HepG2 (cell line): ENCODE data around the gene EGFR. TPM values are rescaled to one million over a fixed set of nuclear protein-coding genes. Genes with fewer than 3 reads are reported as not detected.

ENCODE experiments used
- ARNT ChIP-seq: fragments of 450-650 bp; IDR thresholded peaks from 2 replicates; pipeline ENCODE4 v1.6.1; 2017
- CBFB ChIP-seq: sonication (generic); formaldehyde crosslinking; IDR thresholded peaks from 2 replicates; pipeline ENCODE4 v1.4.0; 2020; ENCODE audit warnings: missing genetic modification reagents
- FOXJ3 ChIP-seq: sonication (generic); formaldehyde crosslinking; IDR thresholded peaks from 2 replicates; pipeline ENCODE4 v1.4.0; 2020; ENCODE audit warnings: missing genetic modification reagents, mild to moderate bottlenecking, borderline replicate concordance
- GATA4 ChIP-seq: sonication (generic); IDR thresholded peaks from 2 replicates; pipeline ENCODE4 v1.6.1; 2016; ENCODE audit warnings: antibody characterized with exemption, low read depth, borderline replicate concordance
- HMG20B ChIP-seq: conservative IDR thresholded peaks from 2 replicates; pipeline ENCODE4 v1.6.1; 2016; ENCODE audit warnings: missing genetic modification reagents, missing compliant biosample characterization
- HNRNPL ChIP-seq: fragments of 200-400 bp; formaldehyde crosslinking; IDR thresholded peaks from 2 replicates; pipeline ENCODE4 v1.6.1; 2017; ENCODE audit warnings: mild to moderate bottlenecking, low read depth, low read length
- KAT8 ChIP-seq: IDR thresholded peaks from 2 replicates; pipeline ENCODE4 v1.6.1; 2016; ENCODE audit warnings: missing genetic modification reagents, missing compliant biosample characterization
- KDM1A ChIP-seq: IDR thresholded peaks from 2 replicates; pipeline ENCODE4 v1.6.1; 2016; ENCODE audit warnings: missing compliant biosample characterization
- KLF9 ChIP-seq: IDR thresholded peaks from 2 replicates; pipeline ENCODE4 v1.6.1; 2016; ENCODE audit warnings: low read depth
- MBD4 ChIP-seq: IDR thresholded peaks from 2 replicates; pipeline ENCODE4 v1.6.1; 2012; ENCODE audit warnings: low read length, inconsistent platforms, borderline replicate concordance
- MIER2 ChIP-seq: IDR thresholded peaks from 2 replicates; pipeline ENCODE4 v1.6.1; 2016; ENCODE audit warnings: missing biosample characterization, missing genetic modification reagents
- MZF1 ChIP-seq: sonication (generic); formaldehyde crosslinking; IDR thresholded peaks from 2 replicates; pipeline ENCODE4 v1.8.1; 2023; ENCODE audit warnings: mild to moderate bottlenecking, missing genetic modification reagents, borderline replicate concordance
- SALL2 ChIP-seq: sonication (generic); formaldehyde crosslinking; IDR thresholded peaks from 2 replicates; pipeline ENCODE4 v1.8.1; 2023; ENCODE audit warnings: mild to moderate bottlenecking, missing genetic modification reagents, inconsistent platforms
- SMYD3 ChIP-seq: sonication (generic); formaldehyde crosslinking; IDR thresholded peaks from 2 replicates; pipeline ENCODE4 v1.8.1; 2023; ENCODE audit warnings: mild to moderate bottlenecking, missing genetic modification reagents
- SPEN ChIP-seq: sonication (generic); formaldehyde crosslinking; IDR thresholded peaks from 2 replicates; pipeline ENCODE4 v1.5.1; 2020; ENCODE audit warnings: low read depth, mild to moderate bottlenecking, missing genetic modification reagents
- SRY ChIP-seq: sonication (generic); formaldehyde crosslinking; IDR thresholded peaks from 2 replicates; pipeline ENCODE4 v1.8.0; 2022; ENCODE audit warnings: mild to moderate bottlenecking, missing genetic modification reagents
- TBL1XR1 ChIP-seq: fragments of 150-350 bp; IDR thresholded peaks from 2 replicates; pipeline ENCODE4 v1.6.1; 2014; ENCODE audit warnings: borderline replicate concordance, low read length; ENCODE audit not compliant: partially characterized antibody
- TEAD2 ChIP-seq: sonication (generic); formaldehyde crosslinking; IDR thresholded peaks from 2 replicates; pipeline ENCODE4 v1.9.0; 2021; ENCODE audit warnings: missing genetic modification reagents
- TMF1 ChIP-seq: sonication (generic); formaldehyde crosslinking; IDR thresholded peaks from 2 replicates; pipeline ENCODE4 v1.8.1; 2022; ENCODE audit warnings: low read depth, missing genetic modification reagents
- ZKSCAN5 ChIP-seq: sonication (generic); formaldehyde crosslinking; IDR thresholded peaks from 2 replicates; pipeline ENCODE4 v1.5.1; 2020; ENCODE audit warnings: mild to moderate bottlenecking, missing genetic modification reagents
- ZNF674 ChIP-seq: sonication (generic); formaldehyde crosslinking; IDR thresholded peaks from 2 replicates; pipeline ENCODE4 v1.5.0; 2020; ENCODE audit warnings: low read depth, mild to moderate bottlenecking, missing genetic modification reagents
- ZSCAN30 ChIP-seq: sonication (generic); formaldehyde crosslinking; IDR thresholded peaks from 2 replicates; pipeline ENCODE4 v1.5.0; 2020; ENCODE audit warnings: mild to moderate bottlenecking, missing genetic modification reagents
- polyA plus RNA-seq, 8 experiments: library from polyadenylated mRNA; depleted of rRNA in 3 of 8; stranded (reverse) in 7 of 8; unstranded in 1 of 8; fragments of >200 nt; fragmentation: Illumina TruSeq in 4 of 8; extraction: Trizol in 4 of 8; gene quantifications; 2 replicates each; pipeline versions ENCODE4 v1.2.1 to v1.2.3, GENCODE V29; 2011 to 2016; ENCODE audit warnings: low read depth in 4 of 8, missing spikeins in 1 of 8, mixed read lengths in 1 of 8; ENCODE audit not compliant: insufficient read depth in 1 of 8
- total RNA-seq, 5 experiments: library from RNA; depleted of rRNA; stranded (reverse); fragments of >200 nt; fragmentation: Illumina TruSeq; extraction: Trizol; gene quantifications; 2 replicates each; pipeline ENCODE4 v1.2.3, GENCODE V29; 2016; ENCODE audit warnings: low read depth in 1 of 5
- TF ChIP-seq, protein P1 (sequence below): IDR thresholded peaks from 2 replicates; pipeline ENCODE4 v1.4.0; 2020; ENCODE audit warnings: mild to moderate bottlenecking, missing genetic modification reagents
- TF ChIP-seq, protein P2 (sequence below): sonication (generic); formaldehyde crosslinking; IDR thresholded peaks from 2 replicates; pipeline ENCODE4 v1.8.1; 2022; ENCODE audit warnings: mild to moderate bottlenecking, missing genetic modification reagents
- TF ChIP-seq, protein P3 (sequence below): sonication (generic); formaldehyde crosslinking; IDR thresholded peaks from 2 replicates; pipeline ENCODE4 v1.5.0; 2020; ENCODE audit warnings: missing genetic modification reagents

The EGFR gene
- total and polyA plus RNA-seq, 2 of the 13 experiments (the other 11 are each of a cell fraction or from before 2014, with no cell fraction given), result 7.0 to 10.0 TPM

DNA sequence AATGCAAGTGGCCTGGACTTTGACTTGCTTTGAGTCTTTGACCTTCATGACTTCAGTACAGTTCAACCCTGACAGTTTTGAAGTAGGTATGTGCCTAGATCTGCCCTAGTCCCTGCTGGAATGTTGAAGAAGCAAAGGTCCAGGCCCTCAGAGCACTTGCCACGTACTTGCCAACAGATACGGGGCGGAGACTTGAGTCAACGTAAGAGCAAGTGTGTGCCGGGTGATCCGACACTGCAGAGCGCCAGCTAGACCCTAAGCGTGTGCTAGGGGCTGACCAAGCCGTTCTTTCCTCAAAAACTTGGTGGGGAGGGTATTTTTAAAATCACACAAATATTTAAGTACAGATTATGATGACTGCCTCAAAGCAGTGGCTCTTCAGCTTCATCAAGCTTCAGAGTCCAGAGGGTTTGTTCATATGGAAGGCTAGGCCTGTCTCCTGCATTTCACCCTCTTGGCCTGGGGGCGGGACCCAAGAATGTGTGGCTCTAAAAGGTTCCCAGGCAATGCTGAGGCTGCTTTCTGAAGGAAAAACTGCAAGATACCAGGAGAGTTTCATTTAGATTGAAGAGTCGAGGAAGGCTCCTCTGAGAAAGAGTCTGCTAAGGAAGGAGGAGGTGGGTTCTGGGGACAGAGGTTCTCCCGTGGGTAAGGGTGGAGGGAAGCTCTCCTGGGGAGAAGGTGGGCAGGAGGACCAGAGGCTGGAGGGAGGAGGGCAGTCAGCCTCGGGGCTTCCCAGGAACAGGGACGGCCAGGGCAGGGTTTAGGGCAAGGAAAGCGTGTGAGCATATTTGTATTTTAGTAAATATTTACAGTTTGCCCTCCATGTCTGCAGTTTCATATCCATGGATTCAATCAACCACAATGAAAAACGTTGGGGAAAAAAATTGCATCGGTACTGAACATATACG lies 160.3 kb downstream of the EGFR start (continued):
- peak; percentile 81; the same call in 1 of the 2 replicates for TF ChIP-seq GATA4
- TF ChIP-seq SRY (CRISPR knock-in tag), result peak; percentile 62; the same call in 1 of the 2 replicates
- TF ChIP-seq MBD4, result no peak
- TF ChIP-seq, protein P1, sequence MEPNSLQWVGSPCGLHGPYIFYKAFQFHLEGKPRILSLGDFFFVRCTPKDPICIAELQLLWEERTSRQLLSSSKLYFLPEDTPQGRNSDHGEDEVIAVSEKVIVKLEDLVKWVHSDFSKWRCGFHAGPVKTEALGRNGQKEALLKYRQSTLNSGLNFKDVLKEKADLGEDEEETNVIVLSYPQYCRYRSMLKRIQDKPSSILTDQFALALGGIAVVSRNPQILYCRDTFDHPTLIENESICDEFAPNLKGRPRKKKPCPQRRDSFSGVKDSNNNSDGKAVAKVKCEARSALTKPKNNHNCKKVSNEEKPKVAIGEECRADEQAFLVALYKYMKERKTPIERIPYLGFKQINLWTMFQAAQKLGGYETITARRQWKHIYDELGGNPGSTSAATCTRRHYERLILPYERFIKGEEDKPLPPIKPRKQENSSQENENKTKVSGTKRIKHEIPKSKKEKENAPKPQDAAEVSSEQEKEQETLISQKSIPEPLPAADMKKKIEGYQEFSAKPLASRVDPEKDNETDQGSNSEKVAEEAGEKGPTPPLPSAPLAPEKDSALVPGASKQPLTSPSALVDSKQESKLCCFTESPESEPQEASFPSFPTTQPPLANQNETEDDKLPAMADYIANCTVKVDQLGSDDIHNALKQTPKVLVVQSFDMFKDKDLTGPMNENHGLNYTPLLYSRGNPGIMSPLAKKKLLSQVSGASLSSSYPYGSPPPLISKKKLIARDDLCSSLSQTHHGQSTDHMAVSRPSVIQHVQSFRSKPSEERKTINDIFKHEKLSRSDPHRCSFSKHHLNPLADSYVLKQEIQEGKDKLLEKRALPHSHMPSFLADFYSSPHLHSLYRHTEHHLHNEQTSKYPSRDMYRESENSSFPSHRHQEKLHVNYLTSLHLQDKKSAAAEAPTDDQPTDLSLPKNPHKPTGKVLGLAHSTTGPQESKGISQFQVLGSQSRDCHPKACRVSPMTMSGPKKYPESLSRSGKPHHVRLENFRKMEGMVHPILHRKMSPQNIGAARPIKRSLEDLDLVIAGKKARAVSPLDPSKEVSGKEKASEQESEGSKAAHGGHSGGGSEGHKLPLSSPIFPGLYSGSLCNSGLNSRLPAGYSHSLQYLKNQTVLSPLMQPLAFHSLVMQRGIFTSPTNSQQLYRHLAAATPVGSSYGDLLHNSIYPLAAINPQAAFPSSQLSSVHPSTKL (CRISPR knock-in tag), result peak; percentile 89
- no peak for TF ChIP-seq TEAD2 (CRISPR knock-in tag)
- TF ChIP-seq HNRNPL, result no peak
- TF ChIP-seq SMYD3 (CRISPR knock-in tag), result peak; percentile 88
- TF ChIP-seq, protein P2, sequence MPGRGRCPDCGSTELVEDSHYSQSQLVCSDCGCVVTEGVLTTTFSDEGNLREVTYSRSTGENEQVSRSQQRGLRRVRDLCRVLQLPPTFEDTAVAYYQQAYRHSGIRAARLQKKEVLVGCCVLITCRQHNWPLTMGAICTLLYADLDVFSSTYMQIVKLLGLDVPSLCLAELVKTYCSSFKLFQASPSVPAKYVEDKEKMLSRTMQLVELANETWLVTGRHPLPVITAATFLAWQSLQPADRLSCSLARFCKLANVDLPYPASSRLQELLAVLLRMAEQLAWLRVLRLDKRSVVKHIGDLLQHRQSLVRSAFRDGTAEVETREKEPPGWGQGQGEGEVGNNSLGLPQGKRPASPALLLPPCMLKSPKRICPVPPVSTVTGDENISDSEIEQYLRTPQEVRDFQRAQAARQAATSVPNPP, result peak; percentile 20; the same call in 1 of the 2 replicates
- TF ChIP-seq ZSCAN30 (CRISPR knock-in tag), result peak; percentile 83; the same call in 1 of the 2 replicates
- peak; percentile 25; the same call in 1 of the 2 replicates for TF ChIP-seq KAT8
- 0 out of 2 replicates have a peak, but pooled peaks have one; percentile 15 for TF ChIP-seq SALL2 (CRISPR knock-in tag)
- no peak for TF ChIP-seq ZNF674 (CRISPR knock-in tag)
- TF ChIP-seq SPEN (CRISPR knock-in tag), result peak; percentile 66; the same call in 1 of the 2 replicates
- TF ChIP-seq ZKSCAN5 (CRISPR knock-in tag), result no peak
- no peak for TF ChIP-seq CBFB (CRISPR knock-in tag)
- TF ChIP-seq TMF1 (CRISPR knock-in tag), result 0 out of 2 replicates have a peak, but pooled peaks have one; percentile 51
- peak; percentile 61; the same call in 1 of the 2 replicates for TF ChIP-seq MIER2 (CRISPR knock-in tag)
- TF ChIP-seq ARNT, result no peak
- TF ChIP-seq FOXJ3 (CRISPR knock-in tag), result peak; percentile 76; the same call in 1 of the 2 replicates
- no peak for TF ChIP-seq HMG20B
- TF ChIP-seq, protein P3, sequence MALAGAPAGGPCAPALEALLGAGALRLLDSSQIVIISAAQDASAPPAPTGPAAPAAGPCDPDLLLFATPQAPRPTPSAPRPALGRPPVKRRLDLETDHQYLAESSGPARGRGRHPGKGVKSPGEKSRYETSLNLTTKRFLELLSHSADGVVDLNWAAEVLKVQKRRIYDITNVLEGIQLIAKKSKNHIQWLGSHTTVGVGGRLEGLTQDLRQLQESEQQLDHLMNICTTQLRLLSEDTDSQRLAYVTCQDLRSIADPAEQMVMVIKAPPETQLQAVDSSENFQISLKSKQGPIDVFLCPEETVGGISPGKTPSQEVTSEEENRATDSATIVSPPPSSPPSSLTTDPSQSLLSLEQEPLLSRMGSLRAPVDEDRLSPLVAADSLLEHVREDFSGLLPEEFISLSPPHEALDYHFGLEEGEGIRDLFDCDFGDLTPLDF (CRISPR knock-in tag), result no peak
- peak; percentile 15 for TF ChIP-seq TBL1XR1
- TF ChIP-seq KDM1A (CRISPR knock-in tag), result no peak
- TF ChIP-seq KLF9 (CRISPR knock-in tag), result peak; percentile 48; the same call in 1 of the 2 replicates
- no peak for TF ChIP-seq MZF1 (CRISPR knock-in tag)
